Measurements from ENCODE around the gene ZFPM1.

Gene ZFPM1

GRCh38 chr16:88456356-88457292 is 3.5 kb downstream of the ZFPM1 start:
- no peak for TF ChIP-seq ZNF274 (IDR thresholded peaks at IDR 0.05; ENCODE audit: low read depth, low read length)
- H3K4me3 ChIP-seq (ENCODE audit: low read length) = peak overlapping the region; percentile 68; the same call in 1 of the 2 replicates

- H3K4me3 ChIP-seq (ENCODE audit: low read length) = no peak overlapping the region
- no peak for TF ChIP-seq ZNF274 (IDR thresholded peaks at IDR 0.05; ENCODE audit: low read depth, low read length)
Observed at GRCh38 chr16:88458039-88458772, 5.1 kb downstream of the ZFPM1 start.

- no peak overlapping the region for H3K4me3 ChIP-seq (ENCODE audit: low read length)
- no peak for TF ChIP-seq ZNF274 (IDR thresholded peaks at IDR 0.05; ENCODE audit: low read depth, low read length)
Observed at GRCh38 chr16:88458773-88459235, 5.7 kb downstream of the ZFPM1 start.

- no peak for TF ChIP-seq ZNF274 (IDR thresholded peaks at IDR 0.05; ENCODE audit: low read depth, low read length)
- no peak overlapping the region for H3K4me3 ChIP-seq (ENCODE audit: low read length)
Observed at GRCh38 chr16:88459366-88460073, 6.4 kb downstream of the ZFPM1 start.

DNA sequence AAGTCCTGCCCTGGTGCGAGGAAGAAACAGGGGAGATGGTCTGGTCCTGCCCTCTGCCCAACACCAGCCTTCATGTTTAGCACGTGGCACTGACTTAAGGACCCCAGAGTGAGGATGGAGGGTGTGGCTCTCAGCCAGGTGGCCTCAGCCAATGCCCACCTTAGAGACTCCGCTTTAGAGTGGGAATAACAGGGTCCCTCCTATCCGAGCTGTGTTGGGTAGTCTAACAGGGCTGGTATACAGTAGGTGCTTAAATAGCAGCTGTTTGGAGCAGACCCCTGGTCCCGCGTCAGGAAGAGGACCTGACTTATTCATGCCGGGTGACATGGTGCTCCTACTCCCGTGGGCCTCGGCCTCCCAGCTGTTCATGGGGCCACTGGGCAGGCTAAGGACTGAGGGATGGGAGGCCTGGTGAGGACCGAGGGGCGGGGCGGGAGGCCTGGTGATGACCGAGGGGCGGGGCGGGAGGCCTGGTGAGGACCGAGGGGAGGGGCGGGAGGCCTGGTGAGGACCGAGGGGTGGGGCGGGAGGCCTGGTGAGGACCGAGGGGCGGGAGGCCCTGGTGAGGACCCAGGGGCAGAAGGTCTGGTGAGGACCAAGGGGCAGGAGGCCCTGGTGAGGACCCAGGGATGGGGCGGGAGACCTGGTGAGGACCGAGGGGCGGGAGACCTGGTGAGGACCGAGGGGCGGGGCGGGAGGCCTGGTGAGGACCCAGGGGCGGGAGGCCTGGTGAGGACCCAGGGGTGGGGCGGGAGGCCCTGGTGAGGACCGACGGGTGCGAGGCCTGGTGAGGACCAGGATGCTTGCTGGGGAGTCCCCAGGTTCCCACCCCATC is 7.6 kb downstream of the ZFPM1 start:
- TF ChIP-seq ZNF274 (IDR thresholded peaks at IDR 0.05; ENCODE audit: low read depth, low read length) = no peak
- no peak overlapping the region for H3K4me3 ChIP-seq (ENCODE audit: low read length)

- TF ChIP-seq ZNF274 (IDR thresholded peaks at IDR 0.05; ENCODE audit: low read depth, low read length) = no peak
- no peak overlapping the region for H3K4me3 ChIP-seq (ENCODE audit: low read length)
Observed at GRCh38 chr16:88461331-88462269, 8.5 kb downstream of the ZFPM1 start.

GRCh38 chr16:88462396-88462795 is 9.3 kb downstream of the ZFPM1 start:
- no peak overlapping the region for H3K4me3 ChIP-seq (ENCODE audit: low read length)
- no peak for TF ChIP-seq ZNF274 (IDR thresholded peaks at IDR 0.05; ENCODE audit: low read depth, low read length)

DNA sequence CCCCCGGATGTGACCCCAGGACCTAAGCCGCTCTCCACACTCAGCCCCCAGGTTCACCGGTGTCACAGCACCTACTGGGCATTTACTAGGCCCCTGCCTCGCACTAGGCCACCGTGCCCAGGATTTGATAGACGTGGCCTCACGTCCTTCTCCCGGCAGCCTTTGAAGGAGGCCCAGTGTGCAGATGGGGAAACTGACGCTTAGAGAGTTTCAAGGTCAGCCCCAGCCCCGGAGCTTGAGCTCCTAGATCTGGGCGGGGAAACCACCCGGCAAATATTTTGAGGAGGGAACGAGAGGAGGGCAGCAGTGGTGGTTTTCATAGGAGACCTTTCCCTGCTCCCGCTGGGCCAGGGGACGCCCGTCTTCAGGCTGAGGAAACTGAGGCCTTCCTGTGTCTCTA is 10.3 kb downstream of the ZFPM1 start:
- no peak for TF ChIP-seq ZNF274 (IDR thresholded peaks at IDR 0.05; ENCODE audit: low read depth, low read length)
- H3K4me3 ChIP-seq (ENCODE audit: low read length) = no peak overlapping the region

DNA sequence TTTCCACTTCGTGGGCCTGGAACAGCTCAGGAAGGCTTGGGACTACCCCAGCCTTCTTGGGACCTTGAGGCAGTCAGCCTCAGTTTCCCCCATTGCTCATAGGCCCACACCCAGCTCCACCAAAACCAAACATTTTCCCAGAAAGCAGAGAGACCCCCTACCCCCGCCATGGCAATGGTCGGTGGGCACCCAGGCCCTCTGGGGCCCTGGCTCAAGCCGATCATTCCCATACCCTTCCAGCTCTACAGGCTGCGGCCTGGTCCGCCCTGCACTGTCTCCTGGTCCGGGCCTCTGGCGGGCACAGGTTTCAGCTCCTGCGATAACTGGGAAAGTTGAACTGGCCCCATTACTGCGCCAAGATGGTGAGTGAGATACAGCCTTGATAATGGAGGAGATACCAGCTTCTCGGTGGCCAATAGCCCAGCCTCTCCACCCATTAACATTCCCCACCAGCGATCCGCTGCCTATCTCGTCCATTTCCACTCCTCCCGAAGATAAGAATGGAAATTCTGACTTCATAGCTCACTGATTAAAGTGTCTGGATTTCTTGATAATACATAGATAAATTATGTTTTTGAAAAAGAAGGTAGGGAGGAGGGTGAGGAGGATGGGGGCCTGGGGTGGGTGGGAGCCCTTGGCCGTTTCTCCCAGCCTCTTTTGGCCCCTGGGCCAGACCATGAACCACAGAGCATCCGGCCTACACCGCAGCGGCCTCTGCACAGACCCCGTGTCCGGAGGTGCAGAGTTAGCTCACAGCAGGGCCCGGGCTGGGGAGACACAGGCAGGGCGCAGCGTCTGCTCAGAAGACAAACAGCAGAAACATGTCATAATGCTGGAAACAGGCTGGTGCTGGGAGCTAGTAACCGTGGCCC is 11.6 kb downstream of the ZFPM1 start:
- no peak overlapping the region for H3K4me3 ChIP-seq (ENCODE audit: low read length)
- no peak for TF ChIP-seq ZNF274 (IDR thresholded peaks at IDR 0.05; ENCODE audit: low read depth, low read length)

DNA sequence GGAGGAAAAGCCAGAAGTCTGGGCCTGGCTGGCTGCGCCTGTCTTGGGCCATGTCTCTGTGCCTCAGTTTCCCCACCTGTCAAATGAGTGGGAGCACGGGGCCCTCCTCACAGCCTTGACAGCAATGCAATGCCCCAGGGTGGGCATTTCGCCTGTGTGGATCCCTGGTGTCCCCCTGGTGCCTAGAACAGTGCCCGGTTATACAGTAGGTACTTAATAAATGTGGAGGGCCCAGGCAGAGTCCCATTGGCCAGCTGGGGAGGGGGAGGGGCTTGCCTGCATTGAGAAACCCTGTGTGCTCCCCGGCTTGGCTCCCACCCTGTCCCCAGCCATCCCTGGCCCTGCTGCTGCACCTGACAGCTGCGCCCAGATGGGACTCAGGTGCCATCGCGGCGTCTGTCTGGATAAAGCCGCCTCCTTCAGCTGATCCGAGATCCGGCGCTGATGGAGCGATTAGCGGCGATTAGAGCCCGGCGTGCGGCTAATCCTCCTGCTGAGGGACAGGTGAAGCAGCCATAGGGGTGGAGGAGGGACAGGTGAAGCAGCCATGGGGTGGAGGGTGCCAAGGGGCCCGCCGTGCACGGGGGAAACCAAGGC is 12.4 kb downstream of the ZFPM1 start:
- TF ChIP-seq ZNF274 (IDR thresholded peaks at IDR 0.05; ENCODE audit: low read depth, low read length) = no peak
- no peak overlapping the region for H3K4me3 ChIP-seq (ENCODE audit: low read length)

- TF ChIP-seq ZNF274 (IDR thresholded peaks at IDR 0.05; ENCODE audit: low read depth, low read length) = no peak
- no peak overlapping the region; the same call in 1 of the 2 replicates for H3K4me3 ChIP-seq (ENCODE audit: low read length)
Observed at GRCh38 chr16:88466175-88466862, 13.2 kb downstream of the ZFPM1 start.
